Neural cell (in vitro differentiated cells): ENCODE data around the gene RAP1A.

Source experiments
- EP300 ChIP-seq: fragments of 450-650 bp; conservative IDR thresholded peaks from 2 replicates; pipeline ENCODE4 v1.6.1; 2014; ENCODE audit warnings: antibody characterized with exemption, mild to moderate bottlenecking, moderate library complexity; ENCODE audit not compliant: poor library complexity, severe bottlenecking
- EZH2 ChIP-seq: fragments of 200-600, 300-800 bp; shearing (Covaris generic), sonication (generic); IDR thresholded peaks from 2 replicates; pipeline ENCODE4 v1.6.1; 2014; ENCODE audit warnings: antibody characterized with exemption, low read length, borderline replicate concordance, mild to moderate bottlenecking; ENCODE audit not compliant: insufficient read depth, poor library complexity, severe bottlenecking
- MXI1 ChIP-seq: fragments of 450-650 bp; conservative IDR thresholded peaks from 2 replicates; pipeline ENCODE4 v1.6.1; 2014; ENCODE audit warnings: antibody characterized with exemption, mild to moderate bottlenecking; ENCODE audit not compliant: poor library complexity, severe bottlenecking
- POLR2AphosphoS5 ChIP-seq: IDR thresholded peaks from 2 replicates; pipeline ENCODE4 v1.6.1; 2012
- RAD21 ChIP-seq: fragments of 450-650 bp; conservative IDR thresholded peaks from 2 replicates; pipeline ENCODE4 v1.6.1; 2014; ENCODE audit warnings: antibody characterized with exemption, mild to moderate bottlenecking, moderate library complexity
- SMC3 ChIP-seq: fragments of 450-650 bp; conservative IDR thresholded peaks from 2 replicates; pipeline ENCODE4 v1.6.1; 2014; ENCODE audit warnings: antibody characterized with exemption, mild to moderate bottlenecking, moderate library complexity; ENCODE audit not compliant: poor library complexity
- TAF1 ChIP-seq: IDR thresholded peaks from 2 replicates; pipeline ENCODE4 v1.6.1; 2012; ENCODE audit warnings: low read depth
- TF ChIP-seq, protein P1 (sequence below): fragments of 450-650 bp; IDR thresholded peaks from 2 replicates; pipeline ENCODE4 v1.5.1; 2014; ENCODE audit warnings: antibody characterized with exemption, mild to moderate bottlenecking, moderate library complexity; ENCODE audit not compliant: poor library complexity, severe bottlenecking
- TF ChIP-seq, protein P2 (sequence below): IDR thresholded peaks from 2 replicates; pipeline ENCODE4 v1.6.1; 2012; ENCODE audit warnings: borderline replicate concordance

DNA sequence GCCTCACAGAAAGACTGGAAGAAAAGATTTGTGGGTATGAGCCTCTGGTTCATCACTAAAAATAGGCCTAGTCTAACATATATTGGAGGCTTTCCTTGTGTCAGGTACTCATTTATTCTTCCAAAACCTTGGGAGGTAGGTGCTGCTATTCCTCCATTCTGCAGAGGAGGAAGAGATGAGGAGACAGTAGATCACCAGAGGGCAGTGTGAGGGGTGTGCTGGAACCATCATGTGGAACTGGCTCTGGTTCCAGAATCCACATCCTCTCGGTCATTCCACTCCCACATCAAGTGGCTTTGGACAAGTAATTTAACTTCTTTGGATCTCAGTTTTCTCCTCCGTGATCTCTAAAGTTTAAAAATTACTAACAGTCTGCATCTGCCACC, 127.0 kb downstream of the RAP1A start:
- TF ChIP-seq EP300 = no peak
- no peak for TF ChIP-seq RAD21
- TF ChIP-seq, protein P1, sequence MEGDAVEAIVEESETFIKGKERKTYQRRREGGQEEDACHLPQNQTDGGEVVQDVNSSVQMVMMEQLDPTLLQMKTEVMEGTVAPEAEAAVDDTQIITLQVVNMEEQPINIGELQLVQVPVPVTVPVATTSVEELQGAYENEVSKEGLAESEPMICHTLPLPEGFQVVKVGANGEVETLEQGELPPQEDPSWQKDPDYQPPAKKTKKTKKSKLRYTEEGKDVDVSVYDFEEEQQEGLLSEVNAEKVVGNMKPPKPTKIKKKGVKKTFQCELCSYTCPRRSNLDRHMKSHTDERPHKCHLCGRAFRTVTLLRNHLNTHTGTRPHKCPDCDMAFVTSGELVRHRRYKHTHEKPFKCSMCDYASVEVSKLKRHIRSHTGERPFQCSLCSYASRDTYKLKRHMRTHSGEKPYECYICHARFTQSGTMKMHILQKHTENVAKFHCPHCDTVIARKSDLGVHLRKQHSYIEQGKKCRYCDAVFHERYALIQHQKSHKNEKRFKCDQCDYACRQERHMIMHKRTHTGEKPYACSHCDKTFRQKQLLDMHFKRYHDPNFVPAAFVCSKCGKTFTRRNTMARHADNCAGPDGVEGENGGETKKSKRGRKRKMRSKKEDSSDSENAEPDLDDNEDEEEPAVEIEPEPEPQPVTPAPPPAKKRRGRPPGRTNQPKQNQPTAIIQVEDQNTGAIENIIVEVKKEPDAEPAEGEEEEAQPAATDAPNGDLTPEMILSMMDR = no peak
- TF ChIP-seq MXI1 = no peak
- TF ChIP-seq EZH2 = no peak
- TF ChIP-seq POLR2AphosphoS5 = no peak
- TF ChIP-seq TAF1 = no peak
- TF ChIP-seq SMC3 = no peak
- TF ChIP-seq, protein P2, sequence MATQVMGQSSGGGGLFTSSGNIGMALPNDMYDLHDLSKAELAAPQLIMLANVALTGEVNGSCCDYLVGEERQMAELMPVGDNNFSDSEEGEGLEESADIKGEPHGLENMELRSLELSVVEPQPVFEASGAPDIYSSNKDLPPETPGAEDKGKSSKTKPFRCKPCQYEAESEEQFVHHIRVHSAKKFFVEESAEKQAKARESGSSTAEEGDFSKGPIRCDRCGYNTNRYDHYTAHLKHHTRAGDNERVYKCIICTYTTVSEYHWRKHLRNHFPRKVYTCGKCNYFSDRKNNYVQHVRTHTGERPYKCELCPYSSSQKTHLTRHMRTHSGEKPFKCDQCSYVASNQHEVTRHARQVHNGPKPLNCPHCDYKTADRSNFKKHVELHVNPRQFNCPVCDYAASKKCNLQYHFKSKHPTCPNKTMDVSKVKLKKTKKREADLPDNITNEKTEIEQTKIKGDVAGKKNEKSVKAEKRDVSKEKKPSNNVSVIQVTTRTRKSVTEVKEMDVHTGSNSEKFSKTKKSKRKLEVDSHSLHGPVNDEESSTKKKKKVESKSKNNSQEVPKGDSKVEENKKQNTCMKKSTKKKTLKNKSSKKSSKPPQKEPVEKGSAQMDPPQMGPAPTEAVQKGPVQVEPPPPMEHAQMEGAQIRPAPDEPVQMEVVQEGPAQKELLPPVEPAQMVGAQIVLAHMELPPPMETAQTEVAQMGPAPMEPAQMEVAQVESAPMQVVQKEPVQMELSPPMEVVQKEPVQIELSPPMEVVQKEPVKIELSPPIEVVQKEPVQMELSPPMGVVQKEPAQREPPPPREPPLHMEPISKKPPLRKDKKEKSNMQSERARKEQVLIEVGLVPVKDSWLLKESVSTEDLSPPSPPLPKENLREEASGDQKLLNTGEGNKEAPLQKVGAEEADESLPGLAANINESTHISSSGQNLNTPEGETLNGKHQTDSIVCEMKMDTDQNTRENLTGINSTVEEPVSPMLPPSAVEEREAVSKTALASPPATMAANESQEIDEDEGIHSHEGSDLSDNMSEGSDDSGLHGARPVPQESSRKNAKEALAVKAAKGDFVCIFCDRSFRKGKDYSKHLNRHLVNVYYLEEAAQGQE = no peak
